H9 (cell line): ENCODE measurements around the gene GGA1. TPM values are rescaled to one million over a fixed set of nuclear protein-coding genes. Genes with fewer than 3 reads are reported as not detected.
"Not testable (repeated sequence)": the region's sequence is repeated elsewhere in the genome, so short reads cannot be mapped to it uniquely, and the experiment has no call there.

ENCODE experiments used
- DNase-seq: peaks from one replicate; pipeline ENCODE4 v3.0.0-alpha.2; 2017
- H2AFZ ChIP-seq: one replicate; pipeline ENCODE4 v1.6.1; 2013; ENCODE audit warnings: mild to moderate bottlenecking, low read length, control low read depth, moderate library complexity
- H2AK5ac ChIP-seq: 2 replicates; pipeline ENCODE4 v1.6.1; 2013; ENCODE audit warnings: low read length, control low read depth, mixed read lengths; ENCODE audit not compliant: insufficient read length
- H2BK120ac ChIP-seq: one replicate; pipeline ENCODE4 v1.6.1; 2013; ENCODE audit warnings: low read depth, mild to moderate bottlenecking, low read length, control low read depth, inconsistent platforms; ENCODE audit not compliant: poor library complexity, severe bottlenecking
- H2BK12ac ChIP-seq: 2 replicates; pipeline ENCODE4 v1.6.1; 2013; ENCODE audit warnings: low read length, control low read depth, mixed read lengths, low read depth; ENCODE audit not compliant: insufficient read length
- H2BK15ac ChIP-seq: 2 replicates; pipeline ENCODE4 v1.6.1; 2013; ENCODE audit warnings: low read depth, low read length, control low read depth
- H2BK20ac ChIP-seq: one replicate; pipeline ENCODE4 v1.6.1; 2013; ENCODE audit warnings: low read depth, mild to moderate bottlenecking, low read length, control low read depth, inconsistent platforms; ENCODE audit not compliant: poor library complexity, severe bottlenecking
- H2BK5ac ChIP-seq: 2 replicates; pipeline ENCODE4 v1.6.1; 2013; ENCODE audit warnings: low read length, control low read depth, mixed read lengths; ENCODE audit not compliant: insufficient read length
- H3K14ac ChIP-seq: 2 replicates; pipeline ENCODE4 v1.6.1; 2013; ENCODE audit warnings: low read length, control low read depth; ENCODE audit not compliant: insufficient read depth
- H3K18ac ChIP-seq: 2 replicates; pipeline ENCODE4 v1.6.1; 2013; ENCODE audit warnings: low read depth, mild to moderate bottlenecking, mixed read lengths, low read length, control low read depth; ENCODE audit not compliant: insufficient read length
- H3K23ac ChIP-seq: 2 replicates; pipeline ENCODE4 v1.6.1; 2013; ENCODE audit warnings: low read length, control low read depth, mixed read lengths, low read depth; ENCODE audit not compliant: insufficient read length
- H3K23me2 ChIP-seq: 2 replicates; pipeline ENCODE4 v1.6.1; 2013; ENCODE audit warnings: low read depth, mild to moderate bottlenecking, mixed read lengths, low read length, control low read depth; ENCODE audit not compliant: insufficient read length, poor library complexity, severe bottlenecking
- H3K27ac ChIP-seq: 2 replicates; pipeline ENCODE4 v1.5.1; 2013; ENCODE audit warnings: low read length, control low read depth, mixed read lengths, low read depth; ENCODE audit not compliant: insufficient read length
- H3K27me3 ChIP-seq: 2 replicates; pipeline ENCODE4 v1.6.1; 2013; ENCODE audit warnings: low read length, control low read depth, inconsistent platforms; ENCODE audit not compliant: insufficient read depth
- H3K4ac ChIP-seq: 2 replicates; pipeline ENCODE4 v1.6.1; 2013; ENCODE audit warnings: low read depth, mild to moderate bottlenecking, control low read depth, inconsistent platforms, low read length, moderate library complexity
- H3K4me1 ChIP-seq: 2 replicates; pipeline ENCODE4 v1.6.1; 2013; ENCODE audit warnings: low read length, control low read depth, inconsistent platforms; ENCODE audit not compliant: insufficient read depth
- H3K4me2 ChIP-seq: 2 replicates; pipeline ENCODE4 v1.6.1; 2013; ENCODE audit warnings: low read length, control low read depth, mixed read lengths; ENCODE audit not compliant: insufficient read length, insufficient read depth
- H3K56ac ChIP-seq: 2 replicates; pipeline ENCODE4 v1.6.1; 2013; ENCODE audit warnings: low read depth, mild to moderate bottlenecking, mixed read lengths, low read length, control low read depth; ENCODE audit not compliant: insufficient read length
- H3K79me1 ChIP-seq: 2 replicates; pipeline ENCODE4 v1.6.1; 2013; ENCODE audit warnings: low read depth, mild to moderate bottlenecking, moderate library complexity, low read length, control low read depth, inconsistent platforms; ENCODE audit not compliant: insufficient read depth, poor library complexity, severe bottlenecking
- H3K79me2 ChIP-seq: 2 replicates; pipeline ENCODE4 v1.6.1; 2013; ENCODE audit warnings: low read length, control low read depth, inconsistent platforms; ENCODE audit not compliant: insufficient read depth
- H3K9ac ChIP-seq: 2 replicates; pipeline ENCODE4 v1.6.1; 2013; ENCODE audit warnings: low read length, control low read depth, mixed read lengths; ENCODE audit not compliant: insufficient read length; ENCODE audit errors: extremely low read depth
- H3K9me3 ChIP-seq: one replicate; pipeline ENCODE4 v1.6.1; 2013; ENCODE audit warnings: low read depth, low read length, inconsistent platforms; ENCODE audit not compliant: control insufficient read depth
- H3T11ph ChIP-seq: one replicate; pipeline ENCODE4 v1.6.1; 2013; ENCODE audit warnings: mild to moderate bottlenecking, low read length, control low read depth, inconsistent platforms
- H4K20me1 ChIP-seq: one replicate; pipeline ENCODE4 v1.6.1; 2013; ENCODE audit not compliant: control insufficient read depth, insufficient read length, insufficient read depth
- H4K5ac ChIP-seq: 2 replicates; pipeline ENCODE4 v1.6.1; 2013; ENCODE audit warnings: low read depth, mild to moderate bottlenecking, mixed read lengths, low read length, control low read depth; ENCODE audit not compliant: insufficient read length
- H4K8ac ChIP-seq: replicated peaks from 2 replicates; pipeline ENCODE4 v1.6.1; 2013; ENCODE audit warnings: low read length, control low read depth, mixed read lengths, low read depth; ENCODE audit not compliant: insufficient read length
- H4K91ac ChIP-seq: 2 replicates; pipeline ENCODE4 v1.6.1; 2013; ENCODE audit warnings: low read depth, mild to moderate bottlenecking, moderate library complexity, mixed read lengths, low read length, control low read depth; ENCODE audit not compliant: insufficient read length
- H3K27ac Mint-ChIP-seq, 3 experiments: 2 replicates in 2 of 3; 3 replicates in 1 of 3; pipeline ENCODE4 v1.8.0; 2020 to 2021; ENCODE audit warnings: mixed read lengths in 3 of 3, mild to moderate bottlenecking in 1 of 3, moderate library complexity in 1 of 3
- H3K27me3 Mint-ChIP-seq: 2 replicates; pipeline ENCODE4 v1.8.0; 2021; ENCODE audit warnings: low read depth, mild to moderate bottlenecking, moderate library complexity, mixed read lengths
- H3K36me3 Mint-ChIP-seq, 3 experiments: 2 replicates in 2 of 3; 3 replicates in 1 of 3; pipeline ENCODE4 v1.8.0; 2020 to 2021; ENCODE audit warnings: low read depth in 3 of 3, mixed read lengths in 3 of 3; ENCODE audit not compliant: insufficient read depth in 1 of 3
- H3K4me1 Mint-ChIP-seq, 2 experiments: 2 replicates each; pipeline ENCODE4 v1.8.0; 2020; ENCODE audit warnings: mixed read lengths in 2 of 2
- H3K4me3 Mint-ChIP-seq, 2 experiments: 2 replicates in 1 of 2; 3 replicates in 1 of 2; pipeline ENCODE4 v1.8.0; 2020 to 2021; ENCODE audit warnings: mild to moderate bottlenecking in 2 of 2, mixed read lengths in 2 of 2, moderate library complexity in 1 of 2
- H3K9me3 Mint-ChIP-seq, 2 experiments: 2 replicates in 1 of 2; 3 replicates in 1 of 2; pipeline ENCODE4 v1.8.0; 2020; ENCODE audit warnings: mild to moderate bottlenecking in 2 of 2, mixed read lengths in 2 of 2, moderate library complexity in 1 of 2
- WGBS: extraction: QIAGEN DNeasy Blood & Tissue Kit; methylation state at CpG from one replicate; pipeline ENCODE4 v1.1.7; 2013; ENCODE audit warnings: missing lambda C conversion rate, low lambda C conversion rate, mixed read lengths; ENCODE audit not compliant: insufficient read length; ENCODE audit errors: extremely low coverage; 5-methylcytosine and 5-hydroxymethylcytosine counted together
- total RNA-seq: library from RNA; stranded (reverse); gene quantifications from 2 replicates; pipeline ENCODE4 v1.2.1, GENCODE V29; 2021
- TF ChIP-seq, protein P1 (sequence below): fragments of 200-600 bp; sonication (generic); conservative IDR thresholded peaks from 3 replicates; pipeline ENCODE4 v1.8.0; 2021; ENCODE audit warnings: antibody characterized with exemption, mild to moderate bottlenecking

GGA1 gene
- total RNA-seq, 1 experiment from 2014 or later, result 61.7 TPM

DNA sequence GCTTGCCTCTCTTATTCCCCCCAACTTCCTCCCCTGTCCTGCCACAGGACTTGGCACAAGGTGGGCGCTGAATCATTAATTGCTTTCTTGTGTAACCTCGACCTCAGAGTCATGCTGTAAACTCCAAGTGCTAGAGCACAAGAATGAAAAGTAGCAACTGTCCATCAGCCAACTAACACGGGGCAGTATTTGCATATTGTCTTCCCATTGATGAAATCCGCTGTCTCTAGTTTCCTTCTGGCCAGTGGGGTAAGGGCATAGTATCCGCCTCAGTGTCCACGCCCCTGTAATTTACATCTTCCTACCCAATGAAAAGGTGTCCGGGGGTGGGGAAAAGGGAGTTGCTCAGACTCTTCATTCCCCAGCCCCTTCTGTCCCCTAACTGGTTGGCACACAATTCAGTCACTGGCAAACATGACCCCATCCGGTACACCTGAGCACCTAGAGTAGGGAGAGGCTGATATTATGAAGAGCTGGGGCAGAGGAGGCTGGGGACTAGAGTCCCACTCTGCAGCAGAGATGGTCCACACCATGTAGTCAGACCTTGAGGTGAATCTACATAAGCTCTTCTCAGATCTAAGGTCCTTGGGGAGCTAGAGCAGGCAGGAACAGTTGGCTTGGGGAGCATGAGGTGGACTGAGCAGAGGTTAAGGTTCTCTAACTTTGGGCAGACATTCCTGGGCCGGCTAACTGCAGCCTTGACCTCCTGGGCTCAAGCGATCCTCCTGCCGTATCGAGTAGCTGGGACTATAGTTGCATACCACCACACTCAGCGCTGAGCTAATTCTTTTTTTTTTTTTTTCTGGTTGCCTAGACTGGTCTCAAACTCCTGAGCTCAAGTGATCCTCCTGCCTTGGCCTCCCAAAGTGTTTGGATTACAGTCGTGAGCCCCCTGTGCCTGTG is 6.8 kb upstream of the GGA1 start:
- Histone ChIP-seq H4K8ac (no peak overlapping the region), H4K91ac (no peak overlapping the region), H3K27ac (no peak overlapping the region), H3K56ac (no peak overlapping the region), H2AK5ac (no peak overlapping the region), H3K27me3 (no peaks in the 10 kb centered on the region), H2AFZ (peak overlapping the region; percentile 29), H3K4me1 (peaks cover 3% of the 10 kb centered on the region; the same call in 1 of the 2 replicates), H3K23me2 (no peaks in the 10 kb centered on the region), H2BK12ac (no peak overlapping the region), H3K9me3 (no peaks in the 10 kb centered on the region), H3K79me1 (no peaks in the 10 kb centered on the region), H3T11ph (no peak overlapping the region), H3K4ac (no peak overlapping the region), H3K23ac (no peak overlapping the region), H2BK120ac (no peak overlapping the region), H3K79me2 (no peaks in the 10 kb centered on the region), H3K18ac (no peak overlapping the region), H4K20me1 (no peaks in the 10 kb centered on the region), H4K5ac (no peak overlapping the region), H2BK15ac (no peak overlapping the region), H3K4me2 (peak overlapping the region; percentile 25), H2BK5ac (no peak overlapping the region), H3K14ac (no peak overlapping the region), H3K9ac (no peak overlapping the region), H2BK20ac (no peak overlapping the region)
- no peaks in the 10 kb centered on the region for H3K36me3 Mint-ChIP-seq
- WGBS, result no CpG with 5 or more reads among the region's 14 CpGs
- peaks cover 8% of the 10 kb centered on the region for H3K27me3 Mint-ChIP-seq
- peak overlapping the region; percentile 32 to 66 for H3K4me3 Mint-ChIP-seq
- DNase-seq, result peak; percentile 95
- H3K4me1 Mint-ChIP-seq, result peaks cover 11 to 18% of the 10 kb centered on the region in 2 experiments
- H3K9me3 Mint-ChIP-seq, result no peaks in the 10 kb centered on the region
- TF ChIP-seq, protein P1, sequence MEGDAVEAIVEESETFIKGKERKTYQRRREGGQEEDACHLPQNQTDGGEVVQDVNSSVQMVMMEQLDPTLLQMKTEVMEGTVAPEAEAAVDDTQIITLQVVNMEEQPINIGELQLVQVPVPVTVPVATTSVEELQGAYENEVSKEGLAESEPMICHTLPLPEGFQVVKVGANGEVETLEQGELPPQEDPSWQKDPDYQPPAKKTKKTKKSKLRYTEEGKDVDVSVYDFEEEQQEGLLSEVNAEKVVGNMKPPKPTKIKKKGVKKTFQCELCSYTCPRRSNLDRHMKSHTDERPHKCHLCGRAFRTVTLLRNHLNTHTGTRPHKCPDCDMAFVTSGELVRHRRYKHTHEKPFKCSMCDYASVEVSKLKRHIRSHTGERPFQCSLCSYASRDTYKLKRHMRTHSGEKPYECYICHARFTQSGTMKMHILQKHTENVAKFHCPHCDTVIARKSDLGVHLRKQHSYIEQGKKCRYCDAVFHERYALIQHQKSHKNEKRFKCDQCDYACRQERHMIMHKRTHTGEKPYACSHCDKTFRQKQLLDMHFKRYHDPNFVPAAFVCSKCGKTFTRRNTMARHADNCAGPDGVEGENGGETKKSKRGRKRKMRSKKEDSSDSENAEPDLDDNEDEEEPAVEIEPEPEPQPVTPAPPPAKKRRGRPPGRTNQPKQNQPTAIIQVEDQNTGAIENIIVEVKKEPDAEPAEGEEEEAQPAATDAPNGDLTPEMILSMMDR, result no peak
- H3K27ac Mint-ChIP-seq, result peak overlapping the region; percentile 84 to 93 (median 90)

DNA sequence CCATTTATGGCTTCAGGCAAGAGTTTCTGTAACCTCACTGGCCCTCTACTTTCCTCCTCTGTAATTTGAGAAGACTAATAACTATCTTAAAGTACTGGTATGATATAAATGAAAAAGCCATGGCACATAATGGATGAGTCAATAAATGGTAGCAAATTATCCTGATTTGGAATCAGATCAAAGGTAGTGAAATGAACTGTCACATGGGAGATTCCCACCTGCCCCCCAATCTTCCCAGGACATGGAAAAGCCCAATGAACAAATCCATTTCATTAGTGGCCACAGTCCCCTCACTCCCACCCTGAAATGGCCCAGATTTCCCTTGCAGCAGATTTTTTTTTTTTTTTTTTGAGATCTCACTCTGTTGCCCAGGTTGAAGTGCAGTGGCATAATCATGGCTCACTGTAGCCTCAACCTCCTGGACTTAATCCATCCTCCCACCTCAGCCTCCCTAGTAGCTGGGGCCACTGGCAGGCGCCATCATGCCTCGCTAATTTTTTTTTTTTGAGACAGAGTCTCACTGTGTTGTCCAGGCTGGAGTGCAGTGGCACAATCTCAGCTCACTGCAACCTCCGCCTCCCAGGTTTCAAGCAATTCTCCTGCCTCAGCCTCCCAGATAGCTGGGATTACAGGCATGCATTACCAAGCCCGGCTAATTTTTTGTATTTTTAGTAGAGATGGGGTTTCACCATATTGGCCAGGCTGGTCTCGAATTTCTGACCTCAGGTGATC is 5.9 kb upstream of the GGA1 start:
- H2AFZ ChIP-seq, H3K23me2 ChIP-seq, H3K23ac ChIP-seq, H3K9ac ChIP-seq, H3K4me2 ChIP-seq, H4K20me1 ChIP-seq, H3K27me3 Mint-ChIP-seq, H2BK15ac ChIP-seq, H3K36me3 Mint-ChIP-seq, H3K56ac ChIP-seq, H3K27ac Mint-ChIP-seq, H2BK20ac ChIP-seq, H3K4me1 ChIP-seq, H2AK5ac ChIP-seq, H4K5ac ChIP-seq, H3K9me3 Mint-ChIP-seq, H3K27ac ChIP-seq, H3T11ph ChIP-seq, H3K27me3 ChIP-seq, H4K91ac ChIP-seq, H3K9me3 ChIP-seq, H3K4ac ChIP-seq, DNase-seq, H2BK120ac ChIP-seq, H3K18ac ChIP-seq, H2BK12ac ChIP-seq, H3K79me2 ChIP-seq, H3K79me1 ChIP-seq, H3K4me3 Mint-ChIP-seq, H4K8ac ChIP-seq, H3K14ac ChIP-seq, H2BK5ac ChIP-seq: not testable (repeated sequence)
- no CpG with 5 or more reads among the region's 5 CpGs for WGBS
- peaks cover 12 to 21% of the 10 kb centered on the region in 2 experiments for H3K4me1 Mint-ChIP-seq
